GM18870 (cell line): ENCODE data around the gene REPIN1.

Experiments
- ATAC-seq: cut with Tn5 transposase; IDR thresholded peaks from one replicate; pipeline ENCODE4 v1.9.1; 2021; ENCODE audit warnings: moderate library complexity; ENCODE audit not compliant: unreplicated experiment

REPIN1 gene

DNA sequence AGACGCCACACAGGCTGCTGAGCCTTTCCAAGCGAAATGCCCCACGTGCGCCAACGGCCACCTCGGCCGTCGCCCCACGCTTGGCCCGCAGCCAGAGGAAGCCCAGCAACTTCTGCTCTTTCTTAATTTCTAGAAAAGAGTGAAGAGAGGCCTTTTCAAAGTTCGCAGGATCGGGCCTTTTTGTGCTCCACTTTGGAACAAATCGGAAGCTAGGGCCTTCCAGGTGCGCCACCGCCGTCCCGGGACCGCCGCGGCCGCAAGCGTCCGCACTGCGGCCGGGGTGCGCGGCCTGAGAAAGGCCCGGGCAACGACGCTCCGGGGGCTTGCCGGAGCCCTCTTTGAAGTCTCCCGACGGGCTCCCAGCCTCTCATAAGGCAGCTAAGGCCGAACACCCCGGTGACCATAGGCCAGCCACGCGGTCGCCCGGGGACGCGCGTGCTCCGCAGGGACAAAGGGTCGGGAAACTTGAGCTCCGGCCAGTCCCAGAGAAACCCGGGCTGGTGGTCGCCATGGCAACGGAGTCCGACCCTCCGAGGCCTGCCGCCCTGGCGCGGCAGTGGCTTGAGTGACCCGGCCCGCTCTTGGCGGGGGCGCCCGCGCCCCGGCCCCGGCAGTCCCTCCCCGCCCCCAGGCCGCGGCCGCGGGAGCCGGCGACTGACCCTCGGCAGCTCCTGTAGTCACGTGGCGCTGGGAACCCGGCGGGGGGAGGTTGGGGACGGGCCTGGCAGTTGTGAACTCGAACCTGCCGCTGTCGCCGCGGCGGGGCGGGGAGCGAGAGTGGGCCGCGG is at the start of gene REPIN1:
Gene REPIN1, plus strand, starts transcription at position 727 of the 788 bp plus-strand sequence. CDS start 890 bp downstream, outside the sequence.
- ATAC-seq, result no peak

DNA sequence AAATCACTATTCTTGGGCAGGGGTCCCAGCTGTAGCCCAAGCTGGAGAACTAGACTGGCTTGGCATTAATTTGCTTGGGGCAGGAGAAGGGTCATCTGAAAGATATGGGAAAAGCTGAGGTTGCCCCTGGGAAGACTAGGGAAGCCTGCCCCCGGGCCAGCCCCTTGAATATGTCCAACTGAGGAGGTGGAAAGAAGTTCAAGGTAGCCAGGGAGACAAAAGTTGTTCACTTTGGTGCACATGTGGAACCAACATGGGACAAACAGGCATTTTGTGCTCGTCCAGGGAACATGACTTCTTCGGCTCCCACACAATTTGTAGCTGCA is 46.9 kb upstream of the REPIN1 start:
- no peak for ATAC-seq

DNA sequence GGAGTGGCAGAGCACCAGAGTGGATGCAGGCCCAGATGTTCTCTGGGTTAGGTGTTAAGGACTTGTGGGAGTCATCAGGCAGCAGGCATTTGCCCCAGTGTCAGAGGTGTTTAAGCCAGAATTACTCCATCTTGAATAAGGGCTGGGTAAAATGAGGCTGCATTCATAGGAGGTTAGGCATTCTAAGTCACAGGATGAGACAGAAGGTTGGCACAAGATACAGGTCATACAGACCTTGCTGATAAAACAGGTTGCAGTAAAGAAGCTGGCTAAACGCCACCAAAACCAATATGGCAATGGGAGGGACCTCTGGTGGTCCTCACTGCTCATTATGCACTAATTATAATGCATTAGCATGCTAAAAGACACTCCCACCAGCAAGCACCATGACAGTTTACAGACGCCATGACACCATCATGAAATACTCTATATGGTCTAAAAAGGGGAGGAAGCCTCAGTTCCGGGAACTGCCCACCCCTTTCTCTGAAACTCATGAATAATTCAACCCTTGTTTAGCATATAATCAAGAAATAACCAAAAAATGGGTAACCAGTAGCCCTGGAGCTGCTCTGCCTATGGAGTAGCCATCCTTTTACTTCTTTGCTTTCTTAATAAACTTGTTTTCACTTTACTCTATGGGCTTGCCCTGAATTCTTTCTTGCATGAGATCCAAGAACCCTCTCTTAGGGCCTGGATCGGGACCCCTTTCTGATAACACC is 46.3 kb upstream of the REPIN1 start:
- no peak for ATAC-seq

DNA sequence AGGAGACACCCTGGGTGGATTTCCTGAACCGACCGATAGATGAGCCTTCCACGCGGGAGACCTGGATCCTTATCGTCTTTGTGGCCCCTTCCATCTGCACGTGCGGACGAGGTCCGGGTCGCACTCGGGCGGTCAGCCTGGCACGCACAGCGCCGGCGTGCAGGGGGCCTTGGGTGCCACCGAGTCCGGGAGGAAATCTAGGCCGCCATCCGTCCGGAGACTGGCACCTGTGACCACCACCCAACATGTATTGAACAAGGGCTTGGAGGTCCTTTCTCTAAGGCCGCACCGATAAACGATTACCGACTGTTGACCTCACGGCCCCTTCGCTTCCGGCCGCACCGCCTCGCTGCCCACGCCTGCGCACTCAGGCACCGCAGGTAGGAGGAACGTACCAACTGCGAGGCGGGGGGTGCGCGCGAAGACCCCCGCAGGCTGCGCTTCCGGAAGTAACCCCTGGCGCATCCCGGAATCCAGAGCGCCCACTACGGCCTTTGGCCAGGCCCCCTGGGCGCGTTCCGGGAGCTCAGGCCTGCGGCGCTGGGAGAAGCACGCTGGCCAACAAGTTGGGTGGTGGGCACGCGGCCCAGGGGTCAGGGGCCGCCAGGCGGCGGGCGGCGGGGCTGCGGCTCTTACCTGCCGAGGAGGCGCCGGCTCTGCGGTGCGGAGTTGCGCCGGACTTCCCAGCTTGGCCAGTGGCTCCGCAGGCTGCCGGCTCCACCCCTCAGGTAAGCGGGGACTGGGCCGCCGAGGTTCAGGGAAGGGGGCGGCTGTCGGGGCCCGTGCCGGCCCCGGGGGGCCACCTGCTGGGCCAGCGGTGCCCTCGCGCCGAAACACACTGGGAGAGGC is 45.6 kb upstream of the REPIN1 start, which contains the start of the genes ACTR3C and LRRC61:
Gene ACTR3C, minus strand, starts transcription at position 713 of the 849 bp plus-strand sequence. CDS start 28,249 bp downstream, outside the sequence.
Gene LRRC61, plus strand, starts transcription at position 523 of the 849 bp plus-strand sequence. CDS start 13,507 bp downstream, outside the sequence.
- ATAC-seq, result peak; percentile 46

DNA sequence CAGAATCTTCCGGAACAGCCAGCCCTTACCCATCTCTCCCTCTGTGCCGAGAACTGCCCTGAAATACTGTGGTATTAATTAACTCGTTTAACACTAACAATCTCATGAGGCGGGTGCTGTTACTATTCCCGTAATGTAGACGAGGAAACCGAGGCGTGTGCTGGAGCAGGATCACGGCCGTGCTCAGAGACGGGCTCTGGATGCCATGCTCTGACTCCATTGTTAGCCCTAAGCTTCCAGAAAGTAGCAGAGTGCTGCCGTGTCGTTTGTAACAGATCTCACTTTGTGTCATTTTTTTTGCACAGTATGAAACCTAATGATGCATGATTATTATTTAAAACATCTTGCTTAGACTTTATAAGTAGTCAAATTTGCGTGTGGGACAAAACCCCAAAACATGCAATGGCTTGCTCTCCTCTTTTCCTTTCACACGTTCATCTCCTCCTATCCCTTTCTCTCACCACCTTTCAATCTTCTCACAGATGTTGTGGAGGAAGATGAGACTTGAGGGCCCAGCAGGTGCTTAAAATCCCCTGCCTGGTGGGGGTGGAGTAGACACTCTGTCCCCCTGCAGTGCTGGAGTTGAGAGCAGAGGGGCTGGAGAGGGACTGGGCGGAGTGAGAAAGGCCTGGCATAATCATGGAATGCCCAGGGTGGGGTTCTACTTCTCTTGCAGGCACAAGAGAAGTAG is 44.8 kb upstream of the REPIN1 start:
- peak; percentile 9 for ATAC-seq

DNA sequence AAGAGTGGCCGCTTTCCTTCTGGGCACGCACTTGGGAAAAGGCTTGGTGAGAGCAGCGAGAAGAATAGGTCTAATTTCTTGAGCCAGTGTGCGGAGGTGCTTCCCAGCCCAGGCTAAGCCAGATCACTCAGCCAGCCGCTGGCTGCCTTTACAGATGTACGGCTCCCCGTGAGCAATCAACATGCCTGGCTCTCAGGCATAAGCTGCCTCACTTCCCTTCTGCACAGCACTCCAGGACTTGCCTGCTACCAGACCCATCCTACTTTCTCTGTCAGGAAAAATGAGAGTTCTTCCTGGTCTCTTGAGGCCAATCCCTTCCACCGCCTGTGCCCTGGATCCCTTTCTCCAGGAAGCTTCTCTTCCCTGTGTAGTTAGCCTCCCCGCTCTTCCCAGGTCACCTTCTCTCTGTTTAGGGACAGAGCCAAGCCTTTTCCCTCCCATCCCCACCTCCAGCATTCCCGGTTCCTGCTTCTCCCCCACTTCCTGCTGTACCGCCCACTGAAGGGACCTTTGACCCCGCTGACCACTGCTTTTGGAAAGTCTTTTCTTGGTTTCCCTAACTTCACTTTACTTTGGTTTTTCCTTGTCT is 44.2 kb upstream of the REPIN1 start:
- ATAC-seq, result no peak

DNA sequence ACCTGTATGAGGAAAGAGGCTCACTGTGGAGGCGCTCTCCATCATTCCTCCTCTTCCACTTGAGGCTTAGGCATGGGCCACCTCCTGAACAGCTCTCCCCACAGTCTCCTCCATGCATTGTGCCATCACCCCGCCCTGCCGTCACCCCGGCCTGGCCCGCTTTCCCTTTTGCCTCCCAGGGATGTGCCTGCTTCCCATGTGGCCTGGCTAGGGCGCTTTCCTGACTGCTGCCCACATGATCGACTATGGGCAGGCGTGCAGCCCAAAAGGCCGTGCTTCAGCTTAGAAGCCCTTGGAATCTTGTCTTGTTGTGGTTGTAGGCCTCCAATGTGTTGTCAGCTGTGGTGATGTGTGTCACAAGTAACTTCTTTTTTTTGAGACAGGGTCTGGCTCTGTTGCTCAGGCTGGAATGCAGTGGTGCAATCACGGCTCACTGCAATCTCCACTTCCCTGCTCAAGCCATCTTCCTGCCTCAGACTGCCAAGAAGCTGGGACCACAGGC is 43.5 kb upstream of the REPIN1 start:
- no peak for ATAC-seq

DNA sequence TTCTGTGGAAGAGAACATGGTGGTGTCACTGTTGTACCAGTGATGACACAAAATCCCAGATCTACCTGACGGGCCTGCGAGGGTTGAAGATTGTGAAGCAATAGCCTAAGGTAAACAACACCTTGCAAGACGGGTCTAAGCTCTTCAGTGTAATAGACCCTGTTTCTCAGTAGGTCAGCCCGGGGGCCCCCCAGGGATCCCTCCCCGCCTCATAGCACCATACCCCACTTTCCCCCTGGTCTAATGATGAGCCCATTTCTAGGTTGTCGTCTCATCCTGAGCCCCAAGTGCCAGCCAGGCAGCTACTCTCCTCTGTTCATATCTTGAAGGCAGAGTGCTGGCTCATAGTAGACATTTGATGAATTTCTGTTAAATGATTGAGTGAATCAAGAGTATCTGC is 42.7 kb upstream of the REPIN1 start:
- ATAC-seq, result no peak

DNA sequence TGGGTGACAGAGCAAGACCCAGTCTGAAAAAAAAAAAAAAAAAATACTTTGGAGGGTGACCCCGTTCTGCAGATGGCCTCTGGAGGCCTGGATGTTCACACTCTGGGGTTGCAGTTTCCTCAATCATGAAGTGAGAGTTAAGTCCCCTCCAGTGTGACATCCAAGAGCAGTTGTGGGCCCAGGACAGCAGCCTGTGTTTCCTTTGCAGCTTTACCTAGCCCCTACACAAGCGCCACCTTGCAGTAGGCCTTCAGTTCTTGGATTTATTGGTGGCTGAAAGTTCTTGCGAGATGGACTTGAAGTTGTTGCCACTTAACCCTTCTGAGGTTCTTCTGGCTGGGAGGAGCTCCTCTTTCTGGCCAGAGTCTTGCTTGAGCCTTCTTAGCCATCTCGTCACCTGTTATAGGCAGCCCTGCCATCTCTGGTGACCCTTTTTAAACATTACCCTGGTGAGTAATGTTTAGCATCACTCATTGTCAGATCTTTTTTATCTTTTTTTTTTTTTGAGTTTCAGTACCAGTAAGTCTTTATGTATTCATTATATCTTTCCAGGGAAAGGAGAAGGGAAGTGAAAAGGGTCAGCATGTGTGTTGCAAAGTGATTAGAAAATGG is 41.9 kb upstream of the REPIN1 start:
- no peak for ATAC-seq

DNA sequence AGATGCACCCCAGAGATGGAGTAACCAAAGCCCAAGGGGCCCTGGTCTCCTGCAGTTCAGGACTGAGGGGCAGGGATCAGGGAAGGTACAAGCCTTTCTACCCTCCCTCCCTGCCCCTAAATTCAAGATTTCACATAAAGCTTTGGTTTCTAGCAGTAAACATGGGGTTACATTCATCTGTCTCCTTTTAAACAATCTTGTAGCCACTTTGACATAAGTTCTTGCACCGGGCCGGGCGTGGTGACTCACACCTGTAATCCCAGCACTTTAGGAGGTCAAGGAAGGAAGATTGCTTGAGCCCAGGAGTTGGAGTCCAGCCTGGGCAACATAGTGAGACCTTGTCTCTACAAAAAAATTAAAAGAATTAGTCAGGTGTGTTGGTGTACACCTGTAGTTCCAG is 41.3 kb upstream of the REPIN1 start:
- no peak for ATAC-seq

DNA sequence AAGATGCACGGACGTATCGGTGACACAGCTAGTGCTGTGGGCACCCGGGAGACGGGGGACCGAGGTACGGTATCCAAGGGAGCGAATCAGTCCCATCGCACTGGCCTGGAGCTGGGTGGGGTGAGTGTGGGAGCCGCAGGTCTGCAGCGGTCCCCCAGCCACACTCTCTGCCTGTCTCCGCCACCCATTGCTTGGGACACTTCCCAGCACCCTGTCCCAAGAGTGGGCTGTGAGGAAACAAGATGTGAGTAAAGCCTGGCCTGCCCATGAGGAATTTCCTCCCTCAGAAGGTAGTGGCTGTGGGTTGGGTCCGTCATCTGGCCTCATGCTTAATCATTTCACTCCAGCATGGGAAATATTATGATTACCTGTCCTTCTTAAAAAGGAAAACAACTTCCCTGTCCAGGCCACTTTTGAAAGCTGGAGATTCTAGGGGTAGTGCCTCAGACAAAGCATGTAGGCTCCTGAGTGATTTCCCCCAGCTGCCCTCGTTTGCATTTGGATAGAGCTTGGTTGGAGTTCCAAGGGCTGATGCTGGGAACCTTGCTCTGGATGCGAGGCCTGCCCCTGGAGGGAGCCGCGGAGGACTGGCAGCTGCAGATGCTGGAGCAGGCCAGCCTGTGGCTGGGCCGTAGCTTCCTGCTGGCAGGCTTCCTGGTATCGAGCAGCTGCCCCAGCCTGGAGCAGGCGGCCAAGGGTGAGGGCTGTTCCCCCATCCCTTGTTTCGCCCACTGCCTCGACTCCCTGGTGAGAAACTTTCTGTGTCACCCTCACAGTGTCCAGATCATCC is 39.1 kb upstream of the REPIN1 start:
- ATAC-seq, result no peak

DNA sequence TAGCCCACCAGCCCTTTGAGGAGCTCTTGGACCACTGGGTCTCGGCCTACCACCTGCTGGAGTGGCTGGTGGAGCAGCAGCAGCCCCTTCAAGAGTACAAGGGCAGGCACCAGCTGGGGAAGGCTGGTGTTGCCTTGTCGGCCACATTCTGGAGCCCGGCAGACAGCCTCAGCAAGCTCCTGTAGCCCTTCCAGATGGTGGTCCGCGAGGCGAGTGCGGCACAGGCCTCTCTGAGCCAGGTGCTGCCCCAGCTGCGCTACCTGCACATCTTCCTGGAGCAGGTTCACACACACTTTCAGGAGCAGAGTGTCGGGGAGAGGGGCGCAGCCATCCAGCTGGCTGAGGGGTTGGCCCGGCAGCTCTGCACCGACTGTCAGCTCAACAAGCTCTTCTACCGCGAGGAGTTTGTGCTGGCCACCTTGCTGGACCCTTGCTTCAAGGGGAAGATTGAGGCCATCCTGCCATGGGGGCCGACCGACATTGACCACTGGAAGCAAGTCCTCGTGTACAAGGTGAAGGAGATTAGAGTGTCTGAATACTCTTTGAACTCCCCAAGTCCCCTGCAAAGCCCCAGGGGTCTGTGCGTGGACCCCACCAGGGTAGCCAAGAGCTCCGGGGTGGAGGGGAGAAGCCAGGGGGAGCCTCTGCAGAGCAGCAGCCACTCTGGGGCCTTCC is 38.3 kb upstream of the REPIN1 start:
- ATAC-seq, result no peak

DNA sequence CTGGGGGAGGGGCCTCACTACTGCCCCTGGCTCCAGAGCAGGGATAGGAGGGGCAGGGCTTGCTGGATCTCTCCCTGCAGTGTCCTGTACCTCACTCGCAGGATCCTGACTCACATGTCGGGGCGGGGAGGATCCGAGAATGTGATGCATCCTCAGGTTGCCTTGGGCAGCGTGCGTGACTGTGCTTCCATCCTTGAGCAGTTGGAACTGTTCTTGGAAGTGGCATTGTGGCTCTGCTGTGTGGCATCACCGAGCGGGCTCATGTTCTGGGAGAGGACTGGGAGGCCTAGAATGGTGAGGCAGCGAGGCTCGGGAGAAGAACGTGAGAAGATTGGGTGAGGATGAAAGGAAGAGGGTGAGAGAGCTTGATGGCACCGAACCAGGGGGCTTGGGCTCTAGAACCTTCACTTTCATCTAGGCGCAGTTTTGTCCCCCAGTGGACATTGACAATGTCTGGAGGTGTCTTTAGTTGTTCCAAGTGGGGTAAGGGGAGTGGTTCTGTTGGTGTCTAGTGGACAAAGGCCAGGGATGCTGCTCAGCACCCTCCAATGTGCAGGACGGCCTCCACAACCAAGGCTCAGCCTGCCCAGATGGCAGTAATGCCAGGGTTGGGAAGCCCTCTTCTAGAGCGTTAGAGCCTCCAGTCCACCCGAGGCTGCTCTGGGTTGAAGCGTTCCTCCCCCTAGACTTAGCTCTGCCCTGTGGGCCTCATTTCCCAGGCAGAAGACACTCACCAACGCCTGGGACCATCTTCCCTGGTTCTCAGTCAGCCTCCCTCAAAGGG is 35.6 kb upstream of the REPIN1 start:
- ATAC-seq, result no peak

DNA sequence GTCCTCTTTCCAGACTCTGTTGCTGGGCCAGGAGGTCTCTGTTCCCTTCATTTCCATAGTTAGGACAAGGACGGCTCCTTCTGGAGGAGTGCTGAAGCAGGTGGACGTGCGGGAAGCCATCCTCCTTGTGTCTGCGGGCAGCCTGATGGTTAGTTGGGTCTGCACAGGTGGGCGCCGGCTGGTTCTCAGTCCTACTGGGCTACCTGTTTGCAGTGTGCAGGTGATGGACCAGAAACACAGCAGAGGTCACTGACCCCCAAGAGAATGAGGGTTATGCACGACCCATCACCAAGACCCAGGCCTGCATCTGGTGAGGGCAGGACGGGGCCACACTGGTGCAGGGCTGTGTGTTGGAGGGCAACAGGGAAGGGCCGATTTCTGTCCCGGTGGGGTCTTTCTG is 35.0 kb upstream of the REPIN1 start:
- ATAC-seq, result no peak

DNA sequence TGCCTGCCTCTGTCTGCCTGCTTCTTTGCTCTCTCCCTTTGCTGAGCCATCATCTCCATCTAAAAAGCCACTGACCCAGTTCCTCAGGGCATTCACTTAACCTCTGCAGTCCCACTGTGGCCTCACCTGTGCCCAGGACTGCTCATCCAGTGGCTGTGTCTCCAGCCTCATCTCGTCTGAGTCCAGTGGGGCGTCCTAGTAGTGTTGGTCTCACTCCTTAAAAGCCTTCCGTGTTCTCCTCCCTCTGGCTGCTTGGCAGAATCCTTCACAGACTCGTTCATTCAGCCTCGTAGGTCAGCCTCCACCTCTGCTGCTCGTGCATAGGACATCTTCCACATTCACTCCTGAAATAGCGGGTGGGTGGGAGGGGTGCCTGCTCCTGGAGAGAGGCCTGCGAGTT is 34.5 kb upstream of the REPIN1 start:
- no peak for ATAC-seq

DNA sequence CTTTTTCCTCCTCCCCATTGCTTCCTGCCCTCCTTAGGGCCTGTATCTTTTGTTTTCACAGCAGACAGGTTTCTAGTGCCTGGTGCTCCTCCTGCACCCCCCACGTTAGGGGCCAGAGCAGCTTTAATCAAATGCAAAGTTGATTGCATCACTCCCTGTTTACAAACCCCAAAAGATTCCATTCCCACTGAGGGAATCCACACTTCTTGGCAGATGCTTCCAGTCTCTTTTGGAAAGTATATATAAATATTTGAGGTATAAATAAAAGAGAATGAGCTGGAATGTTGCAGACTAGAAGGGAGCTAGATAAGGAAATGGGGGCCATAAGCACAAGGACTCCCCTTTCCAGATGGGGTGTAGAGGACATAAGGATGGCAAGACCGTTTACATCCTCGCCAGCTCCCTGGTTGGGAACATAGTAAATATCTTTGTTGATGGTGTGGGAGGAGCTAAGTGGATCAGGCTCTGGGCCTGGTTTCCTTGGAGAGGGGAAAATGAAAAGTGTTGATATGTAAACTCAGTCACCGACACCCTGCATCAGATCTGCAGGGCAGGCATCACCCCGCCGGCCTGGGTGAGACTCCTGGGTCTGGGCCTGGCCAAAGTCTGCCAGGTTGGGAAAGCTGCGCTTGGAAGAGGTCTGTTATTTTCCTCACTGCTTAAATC is 33.4 kb upstream of the REPIN1 start:
- ATAC-seq, result no peak

DNA sequence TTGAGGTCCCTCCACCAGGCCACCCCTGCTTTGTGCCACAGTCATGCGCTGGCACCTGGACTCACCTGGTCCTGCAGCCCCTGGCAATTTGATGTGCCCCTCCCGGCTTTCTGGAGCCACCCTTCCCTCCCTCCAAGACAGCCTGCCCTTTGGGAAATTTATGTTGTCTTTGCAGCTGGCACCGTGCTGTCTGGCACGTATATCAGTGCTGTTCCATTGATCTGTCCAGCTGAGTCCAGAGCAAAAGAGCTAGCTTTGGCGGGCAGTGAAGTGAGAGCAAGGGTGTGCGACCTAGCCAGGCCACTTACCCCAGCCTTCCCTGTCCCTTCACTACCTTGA is 32.9 kb upstream of the REPIN1 start:
- no peak for ATAC-seq
